ENCODE data around the gene RSBN1.

The RSBN1 gene

GRCh38 chr1:113849072-113849471 is 36.8 kb upstream of the RSBN1 start:
- DNase-seq (ENCODE audit: low read depth in 1 of 2, low spot score in 1 of 2), result no peak
- TF ChIP-seq JUND (IDR thresholded peaks at IDR 0.05; ENCODE audit: low read depth), result no peak
- in situ Hi-C loops (cut with HindIII; ENCODE audit: low pct_unique_long_range_greater_than_20kb, low sequenced_read_pairs), result no loop called here

- DNase-seq (ENCODE audit: low read depth in 1 of 2, low spot score in 1 of 2), result no peak
- no peak for TF ChIP-seq JUND (IDR thresholded peaks at IDR 0.05; ENCODE audit: low read depth)
- in situ Hi-C loops (cut with HindIII; ENCODE audit: low pct_unique_long_range_greater_than_20kb, low sequenced_read_pairs), result no loop called here
Measured at GRCh38 chr1:113846391-113847035, 34.2 kb upstream of the RSBN1 start.

GRCh38 chr1:113836534-113836933 is 24.3 kb upstream of the RSBN1 start:
- no peak for TF ChIP-seq JUND (IDR thresholded peaks at IDR 0.05; ENCODE audit: low read depth)
- in situ Hi-C loops (cut with HindIII; ENCODE audit: low pct_unique_long_range_greater_than_20kb, low sequenced_read_pairs), result no loop called here
- DNase-seq (ENCODE audit: low read depth in 1 of 2, low spot score in 1 of 2), result no peak

GRCh38 chr1:113835686-113836290 is 23.5 kb upstream of the RSBN1 start:
- DNase-seq (ENCODE audit: low read depth in 1 of 2, low spot score in 1 of 2), result peak; percentile 9 to 57
- in situ Hi-C loops (cut with HindIII; ENCODE audit: low pct_unique_long_range_greater_than_20kb, low sequenced_read_pairs), result no loop called here
- TF ChIP-seq JUND (IDR thresholded peaks at IDR 0.05; ENCODE audit: low read depth), result no peak

GRCh38 chr1:113834716-113835115 is 22.4 kb upstream of the RSBN1 start:
- TF ChIP-seq JUND (IDR thresholded peaks at IDR 0.05; ENCODE audit: low read depth), result no peak
- DNase-seq (ENCODE audit: low read depth in 1 of 2, low spot score in 1 of 2), result no peak
- in situ Hi-C loops (cut with HindIII; ENCODE audit: low pct_unique_long_range_greater_than_20kb, low sequenced_read_pairs), result no loop called here

- no peak for DNase-seq (ENCODE audit: low read depth in 1 of 2, low spot score in 1 of 2)
- in situ Hi-C loops (cut with HindIII; ENCODE audit: low pct_unique_long_range_greater_than_20kb, low sequenced_read_pairs), result no loop called here
- TF ChIP-seq JUND (IDR thresholded peaks at IDR 0.05; ENCODE audit: low read depth), result no peak
Measured at GRCh38 chr1:113830039-113830438, 17.8 kb upstream of the RSBN1 start.

GRCh38 chr1:113821916-113822315 is 9.6 kb upstream of the RSBN1 start:
- DNase-seq (ENCODE audit: low read depth in 1 of 2, low spot score in 1 of 2), result no peak
- no peak for TF ChIP-seq JUND (IDR thresholded peaks at IDR 0.05; ENCODE audit: low read depth)
- in situ Hi-C loops (cut with HindIII; ENCODE audit: low pct_unique_long_range_greater_than_20kb, low sequenced_read_pairs), result no loop called here

- in situ Hi-C loops (cut with HindIII; ENCODE audit: low pct_unique_long_range_greater_than_20kb, low sequenced_read_pairs), result no loop called here
- DNase-seq (ENCODE audit: low read depth in 1 of 2, low spot score in 1 of 2), result no peak
Measured at GRCh38 chr1:113818578-113818977, 6.3 kb upstream of the RSBN1 start.

GRCh38 chr1:113813218-113813617 is 942 bp upstream of the RSBN1 start:
- in situ Hi-C loops (cut with HindIII; ENCODE audit: low pct_unique_long_range_greater_than_20kb, low sequenced_read_pairs), result no loop called here
- TF ChIP-seq JUND (IDR thresholded peaks at IDR 0.05; ENCODE audit: low read depth), result no peak
- no peak for DNase-seq (ENCODE audit: low read depth in 1 of 2, low spot score in 1 of 2)

More at GRCh38 chr1:113818578-113818977, 6.3 kb upstream of the RSBN1 start:
- no peak for TF ChIP-seq JUND (IDR thresholded peaks at IDR 0.05; ENCODE audit: low read depth)

GRCh38 chr1:113812661-113813135 is 422 bp upstream of the RSBN1 start:
- in situ Hi-C loops (cut with HindIII; ENCODE audit: low pct_unique_long_range_greater_than_20kb, low sequenced_read_pairs), result no loop called here

GRCh38 chr1:113811156-113811887 is 954 bp downstream of the RSBN1 start:
- DNase-seq (ENCODE audit: low read depth in 1 of 2, low spot score in 1 of 2), result peak in 1 of 2 experiments; percentile 11
- in situ Hi-C loops (cut with HindIII; ENCODE audit: low pct_unique_long_range_greater_than_20kb, low sequenced_read_pairs), result no loop called here
- no peak for TF ChIP-seq JUND (IDR thresholded peaks at IDR 0.05; ENCODE audit: low read depth)

More at GRCh38 chr1:113812661-113813135, 422 bp upstream of the RSBN1 start:
- no peak for DNase-seq (ENCODE audit: low read depth in 1 of 2, low spot score in 1 of 2)
- TF ChIP-seq JUND (IDR thresholded peaks at IDR 0.05; ENCODE audit: low read depth), result no peak

GRCh38 chr1:113809670-113810602 is 2.3 kb downstream of the RSBN1 start:
- in situ Hi-C loops (cut with HindIII; ENCODE audit: low pct_unique_long_range_greater_than_20kb, low sequenced_read_pairs), result no loop called here
- no peak for TF ChIP-seq JUND (IDR thresholded peaks at IDR 0.05; ENCODE audit: low read depth)
- no peak for DNase-seq (ENCODE audit: low read depth in 1 of 2, low spot score in 1 of 2)
